Stomach (tissue), 4 donors: ENCODE measurements around the gene TIMM13.

Source experiments
- POLR2A ChIP-seq, 4 donors: fragments of 450-650 bp; IDR thresholded peaks; one replicate each; pipeline ENCODE4 v1.6.1; 2016; ENCODE audit warnings: antibody characterized with exemption in 4 of 4, control low read depth in 2 of 4, mild to moderate bottlenecking in 1 of 4, moderate library complexity in 1 of 4
- TF ChIP-seq, protein P1 (sequence below), 7 experiments: fragments of 450-650 bp in 4 of 7; fragments of 200-600 bp in 3 of 7; sonication (generic) in 3 of 7; IDR thresholded peaks; one replicate each; pipeline ENCODE4 v1.5.1; 2016 to 2019; ENCODE audit warnings: antibody characterized with exemption in 7 of 7, control low read depth in 2 of 7, mild to moderate bottlenecking in 1 of 7

DNA sequence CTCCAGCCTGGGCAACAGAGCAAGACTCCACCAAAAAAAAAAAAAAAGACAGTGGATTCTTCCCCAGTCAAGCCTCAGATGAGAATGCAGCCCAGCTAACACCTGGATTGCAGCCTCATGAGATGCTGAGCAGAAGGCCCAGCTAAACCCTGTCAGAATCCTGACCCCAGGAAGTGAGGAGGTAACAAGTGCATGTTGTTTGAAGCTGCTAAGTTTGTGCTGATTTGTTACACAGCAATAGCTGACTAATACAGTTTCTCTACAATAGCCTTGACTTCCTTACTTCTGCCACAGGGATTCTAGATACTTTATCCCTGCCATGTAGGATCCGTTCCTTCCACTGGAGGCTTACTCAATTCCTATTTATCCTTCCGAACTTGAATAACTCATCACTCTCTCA lies 46.8 kb downstream of the TIMM13 start:
- TF ChIP-seq, protein P1, sequence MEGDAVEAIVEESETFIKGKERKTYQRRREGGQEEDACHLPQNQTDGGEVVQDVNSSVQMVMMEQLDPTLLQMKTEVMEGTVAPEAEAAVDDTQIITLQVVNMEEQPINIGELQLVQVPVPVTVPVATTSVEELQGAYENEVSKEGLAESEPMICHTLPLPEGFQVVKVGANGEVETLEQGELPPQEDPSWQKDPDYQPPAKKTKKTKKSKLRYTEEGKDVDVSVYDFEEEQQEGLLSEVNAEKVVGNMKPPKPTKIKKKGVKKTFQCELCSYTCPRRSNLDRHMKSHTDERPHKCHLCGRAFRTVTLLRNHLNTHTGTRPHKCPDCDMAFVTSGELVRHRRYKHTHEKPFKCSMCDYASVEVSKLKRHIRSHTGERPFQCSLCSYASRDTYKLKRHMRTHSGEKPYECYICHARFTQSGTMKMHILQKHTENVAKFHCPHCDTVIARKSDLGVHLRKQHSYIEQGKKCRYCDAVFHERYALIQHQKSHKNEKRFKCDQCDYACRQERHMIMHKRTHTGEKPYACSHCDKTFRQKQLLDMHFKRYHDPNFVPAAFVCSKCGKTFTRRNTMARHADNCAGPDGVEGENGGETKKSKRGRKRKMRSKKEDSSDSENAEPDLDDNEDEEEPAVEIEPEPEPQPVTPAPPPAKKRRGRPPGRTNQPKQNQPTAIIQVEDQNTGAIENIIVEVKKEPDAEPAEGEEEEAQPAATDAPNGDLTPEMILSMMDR (IDR thresholded peaks at IDR 0.05) = no peak
- no peak for TF ChIP-seq POLR2A (IDR thresholded peaks at IDR 0.05)
